ENCODE data around the gene KCNMA1. TPM values are rescaled to one million over a fixed set of nuclear protein-coding genes. Genes with fewer than 3 reads are reported as not detected.

KCNMA1 gene
- total RNA-seq, 1 experiment from 2014 or later: 0.70 TPM

GRCh38 chr10:77527839-77528238, 109.8 kb downstream of the KCNMA1 start:
- no peak overlapping the region for H3K4me2 ChIP-seq
- ChIA-PET POLR2A (ENCODE audit: unreplicated experiment) (no interaction called here), CTCF (no interaction called here)
- H3K27ac ChIP-seq: no peak overlapping the region
- H3F3A ChIP-seq (ENCODE audit: insufficient read depth, low read depth): peaks cover 10% of the 10 kb centered on the region; the same call in 1 of the 2 replicates
- no peak for DNase-seq
- H2AFZ ChIP-seq: no peak overlapping the region
- H3K9me3 ChIP-seq (ENCODE audit: insufficient read depth, low read depth): no peaks in the 10 kb centered on the region
- no peaks in the 10 kb centered on the region for H3K27me3 ChIP-seq (ENCODE audit: insufficient read depth, low read depth)
- H4K20me1 ChIP-seq (ENCODE audit: insufficient read depth): no peaks in the 10 kb centered on the region
- no peaks in the 10 kb centered on the region for H3K36me3 ChIP-seq (ENCODE audit: low read depth)
- intact Hi-C loops (cut with micrococcal nuclease; ENCODE audit: unreplicated experiment): no loop called here
- no peak overlapping the region for H3K4me3 ChIP-seq
- no peak for TF ChIP-seq CTCF (conservative IDR thresholded peaks at IDR 0.05)
- no peak for TF ChIP-seq EZH2 (IDR thresholded peaks at IDR 0.05; ENCODE audit: low read depth)
- peaks cover 30% of the 10 kb centered on the region for H3K4me1 ChIP-seq (replicated peaks; ENCODE audit: insufficient read depth)
- H3K9me2 ChIP-seq (ENCODE audit: insufficient read depth): no peaks in the 10 kb centered on the region
- no peaks in the 10 kb centered on the region for H3K79me2 ChIP-seq (ENCODE audit: low read depth)
- no TSS peak for BruUV-seq (replicated peaks)

GRCh38 chr10:77526868-77527617, 110.6 kb downstream of the KCNMA1 start:
- H3K36me3 ChIP-seq (ENCODE audit: low read depth): no peaks in the 10 kb centered on the region
- CTCF ChIA-PET: no interaction called here
- H3K79me2 ChIP-seq (ENCODE audit: low read depth): no peaks in the 10 kb centered on the region
- DNase-seq: no peak
- intact Hi-C loops (cut with micrococcal nuclease; ENCODE audit: unreplicated experiment): no loop called here
- H2AFZ ChIP-seq: no peak overlapping the region
- no peaks in the 10 kb centered on the region for H3K9me3 ChIP-seq (ENCODE audit: insufficient read depth, low read depth)
- peaks cover 10% of the 10 kb centered on the region; the same call in 1 of the 2 replicates for H3F3A ChIP-seq (ENCODE audit: insufficient read depth, low read depth)
- no peaks in the 10 kb centered on the region for H3K9me2 ChIP-seq (ENCODE audit: insufficient read depth)
- no peak overlapping the region for H3K4me3 ChIP-seq
- no peaks in the 10 kb centered on the region for H4K20me1 ChIP-seq (ENCODE audit: insufficient read depth)
- H3K4me1 ChIP-seq (replicated peaks; ENCODE audit: insufficient read depth): peaks cover 22% of the 10 kb centered on the region
- no peak overlapping the region for H3K27ac ChIP-seq
- no peak for TF ChIP-seq EZH2 (IDR thresholded peaks at IDR 0.05; ENCODE audit: low read depth)
- TF ChIP-seq CTCF (conservative IDR thresholded peaks at IDR 0.05): no peak
- H3K4me2 ChIP-seq: no peak overlapping the region
- H3K27me3 ChIP-seq (ENCODE audit: insufficient read depth, low read depth): no peaks in the 10 kb centered on the region
- BruUV-seq (replicated peaks): no TSS peak
- POLR2A ChIA-PET (ENCODE audit: unreplicated experiment): no interaction called here

DNA sequence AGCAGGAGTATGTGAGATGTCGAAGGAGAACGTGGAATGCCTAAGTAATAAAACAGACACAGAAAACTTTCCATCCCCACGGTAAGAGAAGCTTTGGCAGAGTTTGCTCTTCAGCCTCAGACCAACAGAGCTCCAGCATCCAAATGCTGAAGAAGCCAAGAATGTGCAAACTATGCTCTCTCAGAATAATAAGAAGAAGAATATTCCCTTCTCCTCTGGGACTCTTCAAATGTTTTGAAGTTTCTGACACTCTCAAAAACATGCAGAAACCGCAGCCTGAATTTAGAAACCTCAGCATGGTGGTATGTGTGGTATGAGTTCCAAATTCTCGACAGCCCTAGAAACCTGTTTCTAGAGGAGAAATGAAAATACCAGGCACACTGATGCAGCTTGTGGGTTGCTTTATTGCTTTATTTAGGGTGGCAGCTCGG, 113.3 kb downstream of the KCNMA1 start:
- DNase-seq: no peak
- Histone ChIP-seq H3K4me1 (replicated peaks; ENCODE audit: insufficient read depth) (no peaks in the 10 kb centered on the region), H3K4me2 (no peak overlapping the region), H3K27ac (no peak overlapping the region), H3K79me2 (ENCODE audit: low read depth) (no peaks in the 10 kb centered on the region), H3K9me3 (ENCODE audit: insufficient read depth, low read depth) (no peaks in the 10 kb centered on the region), H3K9me2 (ENCODE audit: insufficient read depth) (no peaks in the 10 kb centered on the region), H2AFZ (no peak overlapping the region), H3K27me3 (ENCODE audit: insufficient read depth, low read depth) (no peaks in the 10 kb centered on the region), H3K36me3 (ENCODE audit: low read depth) (no peaks in the 10 kb centered on the region), H3K4me3 (no peak overlapping the region), H3F3A (ENCODE audit: insufficient read depth, low read depth) (no peaks in the 10 kb centered on the region), H4K20me1 (ENCODE audit: insufficient read depth) (no peaks in the 10 kb centered on the region)
- ChIA-PET POLR2A (ENCODE audit: unreplicated experiment) (no interaction called here), CTCF (no interaction called here)
- intact Hi-C loops (cut with micrococcal nuclease; ENCODE audit: unreplicated experiment): no loop called here
- BruUV-seq (replicated peaks): no TSS peak
- TF ChIP-seq CTCF (conservative IDR thresholded peaks at IDR 0.05): no peak
- TF ChIP-seq EZH2 (IDR thresholded peaks at IDR 0.05; ENCODE audit: low read depth): no peak

Measured in PC-9 (cell line).